Measurements from ENCODE around the gene ATF7. TPM values are rescaled to one million over a fixed set of nuclear protein-coding genes. Genes with fewer than 3 reads are reported as not detected.
A peak's percentile ranks its signal among the peaks of the same experiment; 100 is the strongest.

Gene ATF7
- total RNA-seq, 1 experiment from 2014 or later, result 26.9 TPM

DNA sequence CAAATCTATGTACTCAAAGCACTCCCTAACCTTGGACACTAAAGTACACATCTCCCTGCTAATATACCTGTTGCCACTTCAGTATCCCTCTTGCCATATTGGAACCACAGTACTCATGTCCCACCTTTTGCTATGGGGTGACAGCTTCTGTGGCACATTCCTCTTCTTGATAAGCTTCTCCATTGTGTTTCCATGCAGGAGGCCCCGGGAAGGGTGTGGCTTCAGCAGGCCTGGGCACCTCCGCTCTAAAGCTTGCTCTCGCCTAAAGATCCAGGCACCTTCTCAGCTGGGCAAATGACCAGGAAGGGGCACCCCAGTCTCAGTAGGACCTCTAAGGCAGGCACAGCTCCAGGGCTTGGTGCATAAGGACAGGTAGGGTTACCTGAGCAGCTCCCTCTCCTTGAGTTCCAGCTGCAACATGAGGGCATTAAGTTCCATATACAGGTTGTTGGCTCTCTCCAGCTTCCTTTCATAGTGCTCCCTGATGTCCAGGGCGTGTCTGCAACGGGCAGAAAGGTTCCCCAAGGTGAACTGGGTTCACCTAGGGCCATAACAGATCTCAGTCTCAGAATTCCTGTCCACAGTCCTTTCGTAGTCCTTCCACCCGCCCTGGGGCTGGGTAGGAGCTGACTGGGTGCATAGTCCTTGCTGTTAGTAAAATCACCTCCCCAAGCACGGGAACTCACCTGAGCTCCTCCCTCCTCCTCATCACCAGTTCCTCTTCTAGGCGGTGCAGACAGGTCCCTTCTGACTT lies 142.8 kb downstream of the ATF7 start:
- CTCF ChIA-PET, result interaction anchor here (0.9 to 1.3 kb wide), 2 partner anchors 16 to 17 kb away, joined by 3 to 4 read pairs; partner anchors contain the start of genes MAP3K12 and TARBP2
- H3K9me3 Mint-ChIP-seq (ENCODE audit: unreplicated experiment), result no peaks in the 10 kb centered on the region
- Histone ChIP-seq H3K36me3 (ENCODE audit: control insufficient read depth, insufficient read depth, low read length) (peaks cover 9% of the 10 kb centered on the region), H3K4me3 (ENCODE audit: low read depth, low read length) (no peak overlapping the region), H3K9me3 (no peaks in the 10 kb centered on the region), H3K27me3 (replicated peaks; ENCODE audit: control insufficient read depth, insufficient read depth, low read length) (no peaks in the 10 kb centered on the region), H3K4me1 (no peaks in the 10 kb centered on the region)
- POLR2A ChIA-PET, result interaction anchor here (0.5 kb wide), 1 partner anchor 17 kb away, joined by 3 read pairs; the partner anchor contains the start of gene TARBP2
- H3K4me1 Mint-ChIP-seq (ENCODE audit: low read depth, unreplicated experiment), result no peaks in the 10 kb centered on the region
- H3K27ac Mint-ChIP-seq (ENCODE audit: unreplicated experiment), result peak overlapping the region; percentile 1
- no peak overlapping the region for H3K4me3 Mint-ChIP-seq (ENCODE audit: unreplicated experiment)
- H3K36me3 Mint-ChIP-seq (ENCODE audit: insufficient read depth, unreplicated experiment), result peaks cover 94% of the 10 kb centered on the region
- peak; percentile 29 to 43 for DNase-seq
- no TSS peak for BruUV-seq (replicated peaks)
- H3K27me3 Mint-ChIP-seq (ENCODE audit: insufficient read depth, unreplicated experiment), result no peaks in the 10 kb centered on the region
- intact Hi-C loops (cut with micrococcal nuclease; ENCODE audit: unreplicated experiment), result no loop called here
- no peak for TF ChIP-seq CTCF (IDR thresholded peaks at IDR 0.05; ENCODE audit: insufficient read depth in 1 of 2, low read depth in 1 of 2, low read length in 1 of 2, severe bottlenecking in 1 of 2, unreplicated experiment in 1 of 2)

DNA sequence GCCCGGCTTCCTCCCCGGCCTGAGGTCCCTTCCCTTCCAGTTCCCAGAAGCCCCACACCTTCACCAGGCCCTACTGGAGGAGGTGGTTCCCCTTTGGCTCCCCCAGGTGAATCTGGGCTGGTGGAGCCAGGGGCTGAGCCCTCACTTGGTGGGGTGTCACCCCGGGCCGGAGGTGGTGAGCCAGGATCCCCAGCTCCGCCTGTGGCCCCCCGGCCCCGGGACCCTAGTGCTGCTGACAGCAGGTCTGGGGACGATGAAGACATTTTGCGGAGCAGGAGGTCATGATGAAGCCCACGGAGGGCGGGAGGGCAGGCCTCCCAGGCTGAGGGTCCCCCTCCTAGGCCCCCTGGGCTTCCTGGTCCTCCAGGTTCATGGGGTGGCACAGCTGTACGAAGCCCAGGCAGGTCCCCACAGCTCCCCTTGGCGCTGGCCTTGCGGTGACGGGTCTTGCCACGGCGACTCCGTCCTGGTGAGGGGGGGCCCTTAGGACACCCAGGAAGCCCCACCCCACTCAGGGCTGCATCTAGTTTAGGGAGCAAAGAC lies 143.5 kb downstream of the ATF7 start:
- CTCF ChIA-PET, result interaction anchor here (0.7 to 1.8 kb wide), 8 partner anchors 10 to 162 kb away, joined by 3 to 8 read pairs (median 6); partner anchors contain the start of genes AAAS, MAP3K12 and TARBP2

More for the DNA sequence above, 143.5 kb downstream of the ATF7 start:
- Mint-ChIP-seq H3K27ac (ENCODE audit: unreplicated experiment) (peak overlapping the region; percentile 46), H3K9me3 (ENCODE audit: unreplicated experiment) (no peaks in the 10 kb centered on the region), H3K36me3 (ENCODE audit: insufficient read depth, unreplicated experiment) (peaks cover 98% of the 10 kb centered on the region), H3K27me3 (ENCODE audit: insufficient read depth, unreplicated experiment) (no peaks in the 10 kb centered on the region), H3K4me1 (ENCODE audit: low read depth, unreplicated experiment) (no peaks in the 10 kb centered on the region), H3K4me3 (ENCODE audit: unreplicated experiment) (peak overlapping the region; percentile 10)
- intact Hi-C loops (cut with micrococcal nuclease; ENCODE audit: unreplicated experiment), result loop anchor here (1.0 kb wide), 1 partner anchor 26 kb away; no protein-coding TSS in a partner anchor
- Histone ChIP-seq H3K4me1 (no peaks in the 10 kb centered on the region), H3K4me3 (ENCODE audit: low read depth, low read length) (no peak overlapping the region), H3K9me3 (no peaks in the 10 kb centered on the region), H3K27me3 (replicated peaks; ENCODE audit: control insufficient read depth, insufficient read depth, low read length) (no peaks in the 10 kb centered on the region), H3K36me3 (ENCODE audit: control insufficient read depth, insufficient read depth, low read length) (peaks cover 9% of the 10 kb centered on the region)
- BruUV-seq (replicated peaks), result no TSS peak
- peak in 1 of 2 experiments; percentile 35 for DNase-seq
- POLR2A ChIA-PET, result interaction anchor here (1.1 to 1.3 kb wide), 2 partner anchors 10 to 18 kb away, joined by 4 to 6 read pairs; partner anchors contain the start of gene TARBP2
- TF ChIP-seq CTCF (IDR thresholded peaks at IDR 0.05; ENCODE audit: insufficient read depth in 1 of 2, low read depth in 1 of 2, low read length in 1 of 2, severe bottlenecking in 1 of 2, unreplicated experiment in 1 of 2), result no peak
